Hematopoietic multipotent progenitor cell treated with erythropoietin and hydrocortisone succinate and interleukin-3 and kit ligand, for 4 days (in vitro differentiated cells): ENCODE data around the gene SECISBP2.
A peak's percentile ranks its signal among the peaks of the same experiment; 100 is the strongest.

Source experiments
- DNase-seq: peaks from one replicate; pipeline ENCODE4 v3.0.0-alpha.2; 2015

Gene SECISBP2

DNA sequence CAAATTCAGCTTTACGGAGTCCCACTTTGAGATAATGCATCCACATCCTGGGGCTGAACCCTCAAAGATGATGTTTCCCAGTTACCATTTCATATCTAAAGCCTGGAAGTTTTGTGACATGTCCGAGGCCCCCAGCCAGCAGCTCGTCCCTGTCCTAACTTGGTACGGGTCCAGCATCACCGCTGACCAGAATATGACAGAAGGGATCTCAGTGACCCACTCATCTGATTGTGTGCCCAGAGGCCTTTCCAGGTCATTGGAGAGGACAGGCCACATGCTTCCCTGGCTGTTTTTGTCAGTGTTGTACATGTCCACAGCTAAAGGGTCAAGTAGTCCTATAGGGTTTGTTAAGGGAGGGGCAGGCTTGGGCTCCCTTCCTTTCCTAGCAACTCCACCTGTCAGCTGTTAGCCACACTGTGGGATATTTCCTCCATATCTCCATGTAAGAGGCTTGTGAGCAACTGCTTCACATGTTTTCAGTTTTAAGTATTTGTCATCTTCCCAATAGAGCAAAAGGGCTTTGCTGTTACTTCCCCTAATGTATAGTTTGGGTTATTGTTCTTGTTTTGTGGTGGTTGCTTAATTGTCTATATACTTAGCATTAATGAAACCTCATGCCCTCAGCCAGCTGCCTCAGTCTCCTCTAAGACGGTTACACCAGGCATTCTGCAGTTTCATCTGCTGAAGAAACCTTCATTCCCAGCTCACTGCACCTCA is 33.4 kb downstream of the SECISBP2 start:
- no peak for DNase-seq

- no peak for DNase-seq
Observed at GRCh38 chr9:89352451-89352850, 34.2 kb downstream of the SECISBP2 start.

GRCh38 chr9:89352874-89353649 is 34.8 kb downstream of the SECISBP2 start:
- no peak for DNase-seq

DNA sequence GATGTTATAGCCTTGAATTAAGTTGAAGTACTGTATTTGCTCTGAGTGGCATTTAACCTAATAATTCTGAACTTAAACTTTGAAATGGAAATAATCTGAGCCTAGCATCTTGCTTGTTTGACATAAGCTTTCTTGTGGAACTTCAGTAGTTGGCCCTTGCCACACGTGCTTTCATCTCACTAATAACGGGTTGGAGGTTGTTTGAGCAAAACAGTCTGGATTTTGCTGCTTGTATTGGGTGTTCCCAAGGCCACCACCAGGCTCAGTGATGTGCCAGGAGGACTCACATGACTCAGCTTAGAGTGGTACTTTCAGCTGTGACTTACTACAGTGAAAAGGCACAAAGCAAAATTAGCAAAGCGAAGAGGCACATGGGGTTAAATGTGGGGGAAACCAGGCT is 35.7 kb downstream of the SECISBP2 start:
- DNase-seq, result no peak

DNA sequence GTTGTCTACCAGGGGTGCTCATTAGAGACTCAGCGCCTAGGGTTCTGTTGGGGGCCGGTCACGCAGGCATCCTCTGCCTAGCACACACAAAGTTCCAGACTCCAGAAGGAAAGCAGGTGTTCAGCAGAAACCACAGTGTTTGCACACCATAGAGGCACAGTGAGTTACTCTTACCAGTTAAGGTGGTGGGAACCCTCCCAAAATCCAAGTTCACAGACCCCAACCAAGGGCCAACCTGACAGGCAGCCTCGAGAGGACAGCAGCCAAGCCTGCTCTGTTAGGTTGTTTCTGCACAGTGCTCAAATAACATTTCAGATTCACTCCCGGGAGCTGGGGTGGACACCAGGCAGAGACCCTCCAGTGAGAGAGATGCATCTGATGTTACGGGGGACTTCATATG is 36.2 kb downstream of the SECISBP2 start:
- DNase-seq, result no peak

DNA sequence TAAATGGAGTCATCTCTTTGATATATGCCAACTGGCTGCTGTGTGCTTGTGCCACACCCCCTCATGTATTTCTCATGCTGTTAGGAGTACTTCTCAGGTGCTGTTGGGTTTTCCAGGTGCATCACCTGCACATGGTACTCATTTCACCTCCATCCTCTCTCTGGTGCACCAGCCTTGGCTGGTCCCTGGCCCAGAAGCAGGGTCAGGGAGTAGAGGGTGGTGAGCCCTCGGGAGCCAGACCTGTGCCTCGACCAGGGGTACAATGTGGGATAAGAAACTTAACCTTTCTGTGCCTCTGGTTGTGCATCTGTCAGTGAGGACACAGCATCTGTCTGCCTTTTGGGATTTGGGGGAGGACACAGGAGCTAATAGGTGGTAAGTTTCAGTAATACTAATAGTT is 38.5 kb downstream of the SECISBP2 start:
- no peak for DNase-seq

DNA sequence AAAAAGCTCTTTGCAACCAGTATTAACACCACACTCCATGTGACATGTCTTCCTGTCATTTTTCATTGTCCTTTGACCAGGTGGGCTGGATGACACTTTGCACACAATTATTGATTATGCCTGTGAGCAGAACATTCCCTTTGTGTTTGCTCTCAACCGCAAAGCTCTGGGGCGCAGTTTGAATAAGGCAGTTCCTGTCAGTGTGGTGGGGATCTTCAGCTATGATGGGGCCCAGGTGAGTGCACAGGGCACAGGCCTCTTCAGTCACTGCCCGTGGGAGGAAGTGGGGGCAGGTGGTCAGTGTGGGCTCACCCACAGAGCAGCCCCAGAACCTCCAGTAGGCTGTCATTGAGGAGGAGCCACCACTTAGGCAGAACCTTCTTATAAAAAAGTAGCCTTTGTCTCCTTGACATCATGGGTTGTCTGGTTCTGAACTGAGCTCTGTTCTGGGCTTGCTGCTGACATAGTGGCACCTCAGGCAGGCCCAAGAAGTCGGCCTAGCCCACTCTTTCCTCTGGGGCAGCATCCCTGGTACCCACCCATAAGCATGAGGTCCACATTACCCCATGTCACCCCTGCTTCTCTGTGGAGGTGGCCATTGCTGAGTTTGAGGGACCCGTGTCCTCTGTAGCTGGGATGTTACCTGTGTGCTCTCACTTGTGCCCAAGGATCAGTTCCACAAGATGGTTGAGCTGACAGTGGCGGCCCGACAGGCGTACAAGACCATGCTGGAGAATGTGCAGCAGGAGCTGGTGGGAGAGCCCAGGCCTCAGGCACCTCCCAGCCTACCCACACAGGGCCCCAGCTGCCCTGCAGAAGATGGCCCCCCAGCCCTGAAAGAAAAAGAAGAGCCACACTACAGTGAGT is 39.3 kb downstream of the SECISBP2 start:
- DNase-seq, result no peak

- DNase-seq, result no peak
Observed at GRCh38 chr9:89358376-89358916, 40.1 kb downstream of the SECISBP2 start.

GRCh38 chr9:89358985-89359384 is 40.7 kb downstream of the SECISBP2 start:
- peak; percentile 58 for DNase-seq

GRCh38 chr9:89359751-89360261 is 41.5 kb downstream of the SECISBP2 start:
- DNase-seq, result peak; percentile 72

DNA sequence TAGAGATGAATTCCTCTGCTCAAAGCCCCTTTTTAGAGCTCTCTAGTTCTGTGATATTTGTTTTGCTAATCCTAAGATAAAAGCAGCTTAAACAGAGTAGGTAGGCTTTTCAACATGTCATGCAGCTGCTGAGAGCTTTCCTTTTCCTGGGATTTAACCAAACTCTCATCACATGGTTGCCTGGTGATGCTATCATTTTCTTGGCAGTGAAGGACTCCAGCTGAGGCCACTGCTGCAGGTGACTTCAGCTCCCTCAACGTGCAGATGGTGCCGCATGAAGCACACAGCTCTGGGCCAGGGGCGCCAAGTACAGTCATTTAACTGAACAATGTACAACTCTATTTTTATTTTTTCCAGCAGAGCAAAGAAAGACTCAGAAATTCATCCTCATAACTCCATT is 42.2 kb downstream of the SECISBP2 start:
- DNase-seq, result no peak

GRCh38 chr9:89361031-89361430 is 42.7 kb downstream of the SECISBP2 start:
- DNase-seq, result no peak

GRCh38 chr9:89361816-89362646 is 43.7 kb downstream of the SECISBP2 start:
- DNase-seq, result no peak

DNA sequence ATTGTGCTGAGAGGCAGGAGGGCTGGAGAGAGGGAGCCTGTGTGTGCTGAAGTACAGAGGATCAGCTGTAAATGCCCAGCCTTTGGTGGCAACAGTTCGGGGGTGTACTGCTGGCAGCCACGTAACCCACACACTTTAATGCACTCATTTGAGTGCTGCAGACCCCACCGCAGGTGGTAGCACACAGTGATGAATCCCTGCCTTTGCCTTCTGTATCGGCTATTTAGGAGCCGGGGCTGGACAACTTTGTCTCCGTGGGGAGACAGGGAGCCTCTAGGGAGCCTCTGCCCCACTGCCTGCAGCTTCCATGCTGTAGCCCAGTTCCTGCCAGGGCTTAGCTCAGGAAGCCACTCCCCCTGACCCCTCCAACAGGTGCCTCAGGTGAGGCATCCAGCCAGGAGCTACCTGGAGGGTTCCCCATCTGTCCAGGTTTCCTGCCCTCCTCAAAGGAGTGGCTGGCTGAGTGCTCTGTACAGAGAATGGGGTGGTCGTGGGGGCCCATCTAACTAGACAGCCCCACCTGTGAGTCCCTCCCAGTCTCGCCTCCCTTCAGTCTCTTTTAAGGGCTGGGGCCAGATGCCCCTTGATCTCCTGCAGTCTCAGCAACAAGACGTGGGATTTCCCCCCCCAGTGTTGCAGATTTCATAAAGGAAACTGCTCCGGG is 44.5 kb downstream of the SECISBP2 start:
- DNase-seq, result no peak

DNA sequence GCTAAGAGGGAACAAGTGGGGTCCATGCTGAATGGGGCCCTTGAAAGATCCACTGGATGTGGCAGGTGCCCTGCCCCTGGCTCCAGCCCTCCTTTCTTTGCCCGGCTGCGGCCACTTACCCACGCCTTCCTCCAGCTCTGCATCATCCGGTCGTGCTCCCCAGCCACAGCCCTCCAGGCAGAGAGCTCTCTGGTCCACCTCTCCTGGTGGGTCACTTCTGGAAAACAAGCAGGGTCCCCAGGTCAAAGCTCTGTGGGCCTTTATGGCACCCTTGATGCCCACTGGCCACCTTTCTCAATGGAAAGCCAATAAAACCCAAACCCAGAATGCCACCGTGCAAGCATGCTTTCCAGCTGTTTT is 45.0 kb downstream of the SECISBP2 start:
- DNase-seq, result no peak

DNA sequence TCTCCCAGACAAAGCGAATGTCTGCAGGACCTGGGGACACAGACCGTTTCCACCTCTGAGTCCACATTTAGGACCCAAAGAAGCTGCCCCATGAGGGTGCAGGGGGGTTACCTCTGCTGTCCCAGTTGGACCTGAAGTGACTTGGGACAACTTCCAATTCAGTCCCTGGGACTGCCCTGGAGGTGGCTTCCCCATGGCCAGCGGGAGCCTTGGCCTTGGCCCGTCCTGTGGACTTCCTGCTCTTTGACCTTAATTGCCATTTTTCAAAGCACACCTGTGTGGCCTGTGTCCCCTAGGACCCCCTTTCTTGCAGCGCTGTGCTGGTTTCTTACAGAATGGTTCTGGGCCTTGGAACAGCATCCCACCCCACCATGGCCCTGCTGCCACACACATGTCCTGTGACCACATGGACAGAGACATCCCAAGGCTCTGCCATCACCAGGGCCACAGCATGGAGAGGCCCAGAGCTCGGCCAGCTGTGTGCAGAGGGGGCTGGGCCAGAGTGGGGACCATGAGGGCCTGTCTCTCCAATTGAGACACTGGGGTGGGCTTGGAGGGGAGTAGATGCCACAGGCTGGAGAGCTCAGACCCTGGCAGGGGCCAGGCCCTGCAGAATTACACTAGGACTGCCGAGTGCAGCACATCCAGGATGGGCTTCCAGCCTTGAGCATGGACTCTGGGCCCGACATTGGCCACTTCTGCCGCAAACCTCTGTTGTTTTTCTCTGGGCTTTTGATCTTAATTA is 45.8 kb downstream of the SECISBP2 start:
- DNase-seq, result no peak

DNA sequence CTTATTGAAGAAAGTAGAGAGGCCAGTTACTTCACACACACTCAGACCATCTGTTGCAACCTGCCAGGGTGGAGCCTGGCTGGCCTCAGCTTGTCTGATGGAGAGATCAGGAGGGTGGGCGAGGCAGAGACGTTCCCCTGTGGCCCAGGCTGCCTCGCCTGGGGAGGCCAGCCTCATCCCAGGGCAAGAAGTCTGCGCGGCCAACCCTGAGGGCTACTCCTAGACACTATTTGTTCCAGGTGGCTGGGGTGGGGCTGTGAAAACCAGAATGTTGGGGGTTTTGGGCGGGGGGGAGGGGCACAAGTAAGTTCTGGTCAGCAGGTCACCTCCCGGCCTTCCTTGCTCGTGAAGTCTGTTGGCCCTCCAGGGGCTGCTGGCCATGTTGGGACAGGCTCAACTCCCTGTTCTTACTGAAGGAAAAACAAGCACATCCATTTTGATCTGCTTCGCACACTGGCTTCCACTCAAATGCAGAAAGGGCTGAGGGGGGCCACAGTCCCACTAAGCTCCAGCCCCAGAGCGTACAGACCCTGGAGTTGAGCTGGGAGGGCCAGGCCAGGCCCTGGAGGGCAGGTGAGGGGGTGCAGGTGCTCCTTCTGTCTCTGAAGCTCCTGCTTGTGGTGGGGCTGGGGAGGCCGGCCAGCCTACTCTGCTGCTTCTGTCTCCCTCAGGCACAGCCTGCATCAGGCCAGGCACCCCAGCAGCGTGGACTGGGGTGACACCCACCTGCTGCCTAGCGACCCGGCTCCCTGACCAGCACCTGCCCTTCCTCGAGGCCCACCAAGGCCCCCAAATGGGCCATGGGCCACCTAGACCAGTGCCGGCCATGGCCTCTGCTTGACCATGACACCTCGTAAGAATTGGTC is 46.6 kb downstream of the SECISBP2 start:
- DNase-seq, result peak; percentile 62

DNA sequence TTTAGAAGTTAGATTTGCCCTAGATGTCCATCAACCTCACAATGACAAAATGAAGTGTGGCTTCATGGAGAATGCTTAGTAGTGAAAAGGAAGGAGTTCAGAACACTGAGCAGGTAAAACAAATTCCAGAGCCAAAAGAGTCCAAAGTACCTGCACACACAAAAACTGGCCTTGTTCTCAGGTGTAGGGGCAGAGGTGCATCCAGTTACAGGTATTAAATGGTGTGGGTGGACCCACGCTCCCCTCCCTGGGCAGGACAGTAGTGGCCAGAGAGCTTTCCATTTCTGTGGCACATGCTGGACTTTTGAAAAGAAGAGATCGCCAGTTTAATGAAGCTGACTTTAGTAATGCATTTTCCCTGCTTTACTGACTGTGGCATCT is 47.2 kb downstream of the SECISBP2 start:
- DNase-seq, result no peak

DNA sequence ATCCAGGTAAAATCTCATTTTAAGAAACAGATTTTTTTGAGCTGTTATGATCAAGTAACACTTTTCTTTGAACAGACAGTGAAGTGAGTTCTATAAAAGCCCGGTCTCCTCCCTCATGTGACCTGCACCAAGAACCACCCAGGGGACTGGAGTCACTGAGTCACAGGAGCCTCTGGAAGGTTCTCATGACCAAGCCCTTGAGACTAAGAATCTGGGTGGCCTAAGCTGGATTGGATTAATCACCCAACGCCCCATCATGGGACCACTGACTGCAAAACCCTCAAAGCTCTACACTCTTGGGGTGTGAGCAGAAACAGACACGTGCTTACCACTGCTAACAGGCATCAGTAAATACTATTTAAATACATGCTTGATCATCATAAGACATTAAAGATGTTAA is 48.4 kb downstream of the SECISBP2 start:
- DNase-seq, result no peak

- DNase-seq, result no peak
Observed at GRCh38 chr9:89367281-89367680, 49.0 kb downstream of the SECISBP2 start.
